Neural progenitor cell (in vitro differentiated cells): ENCODE data around the gene CEP350. TPM values are rescaled to one million over a fixed set of nuclear protein-coding genes. Genes with fewer than 3 reads are reported as not detected.

ENCODE experiments used
- DNase-seq: peaks from one replicate; pipeline ENCODE4 v3.0.0-alpha.2; 2016; ENCODE audit warnings: low spot score
- H2AFZ ChIP-seq: fragments of 200-600 bp; sonication (generic); replicated peaks from 2 replicates; pipeline ENCODE4 v1.6.1; 2016; ENCODE audit warnings: antibody characterized with exemption
- H3F3A ChIP-seq: fragments of 200-600 bp; sonication (generic); 2 replicates; pipeline ENCODE4 v1.6.1; 2016; ENCODE audit warnings: antibody characterized with exemption, low read depth
- H3K27ac ChIP-seq: fragments of 200-600 bp; sonication (generic); 2 replicates; pipeline ENCODE4 v1.5.1; 2016; ENCODE audit warnings: mild to moderate bottlenecking
- H3K27me3 ChIP-seq: fragments of 200-600 bp; sonication (generic); 2 replicates; pipeline ENCODE4 v1.6.1; 2016; ENCODE audit warnings: mild to moderate bottlenecking, moderate library complexity
- H3K36me3 ChIP-seq: fragments of 200-600 bp; sonication (generic); 2 replicates; pipeline ENCODE4 v1.5.1; 2016
- H3K4me1 ChIP-seq: fragments of 200-600 bp; sonication (generic); 2 replicates; pipeline ENCODE4 v1.6.1; 2016; ENCODE audit warnings: mixed run types
- H3K4me2 ChIP-seq: fragments of 200-600 bp; sonication (generic); 2 replicates; pipeline ENCODE4 v1.6.1; 2016
- H3K4me3 ChIP-seq: fragments of 200-600 bp; sonication (generic); 2 replicates; pipeline ENCODE4 v1.5.1; 2016
- H3K79me2 ChIP-seq: fragments of 200-600 bp; sonication (generic); 2 replicates; pipeline ENCODE4 v1.6.1; 2016; ENCODE audit warnings: low read depth
- H3K9ac ChIP-seq: fragments of 200-600 bp; sonication (generic); 2 replicates; pipeline ENCODE4 v1.6.1; 2016
- H3K9me3 ChIP-seq: fragments of 200-600 bp; sonication (generic); 2 replicates; pipeline ENCODE4 v1.5.1; 2016; ENCODE audit warnings: low read depth
- H4K20me1 ChIP-seq: fragments of 200-600 bp; sonication (generic); 2 replicates; pipeline ENCODE4 v1.6.1; 2016; ENCODE audit warnings: low read depth
- H3K27ac Mint-ChIP-seq: 3 replicates; pipeline ENCODE4 v1.8.0; 2021; ENCODE audit warnings: mixed read lengths
- H3K27me3 Mint-ChIP-seq: 2 replicates; pipeline ENCODE4 v1.8.0; 2022; ENCODE audit warnings: low read depth, mild to moderate bottlenecking, inconsistent platforms, moderate library complexity, mixed read lengths; ENCODE audit not compliant: insufficient read depth
- H3K36me3 Mint-ChIP-seq: 3 replicates; pipeline ENCODE4 v1.8.0; 2021; ENCODE audit warnings: mixed read lengths
- H3K4me1 Mint-ChIP-seq: 3 replicates; pipeline ENCODE4 v1.8.0; 2021; ENCODE audit warnings: mixed read lengths
- H3K4me3 Mint-ChIP-seq: 3 replicates; pipeline ENCODE4 v1.8.0; 2021; ENCODE audit warnings: mild to moderate bottlenecking, moderate library complexity, mixed read lengths
- H3K9me3 Mint-ChIP-seq: 3 replicates; pipeline ENCODE4 v1.8.0; 2020; ENCODE audit warnings: mixed read lengths
- EZH2 ChIP-seq: fragments of 200-600 bp; sonication (generic); IDR thresholded peaks from 2 replicates; pipeline ENCODE4 v1.6.1; 2017; ENCODE audit warnings: antibody characterized with exemption, mild to moderate bottlenecking, moderate library complexity
- EZH2phosphoT487 ChIP-seq: fragments of 200-600 bp; sonication (generic); IDR thresholded peaks from 2 replicates; pipeline ENCODE4 v1.6.1; 2017; ENCODE audit warnings: antibody characterized with exemption
- total RNA-seq: library from RNA; depleted of rRNA; stranded (reverse); fragments of >200 nt; gene quantifications from 2 replicates; pipeline ENCODE4 v1.2.3, GENCODE V29; 2015; ENCODE audit warnings: low replicate concordance
- TF ChIP-seq, protein P1 (sequence below): fragments of 200-600 bp; sonication (generic); IDR thresholded peaks from 2 replicates; pipeline ENCODE4 v1.5.1; 2017; ENCODE audit warnings: antibody characterized with exemption, mild to moderate bottlenecking

CEP350 gene
- total RNA-seq, 1 donor from 2014 or later = 61.2 TPM

GRCh38 chr1:179925922-179926849 is 28.4 kb upstream of the CEP350 start:
- no peaks in the 10 kb centered on the region for H3K79me2 ChIP-seq
- peak overlapping the region; percentile 77 for H2AFZ ChIP-seq
- H4K20me1 ChIP-seq = no peaks in the 10 kb centered on the region
- no peak for DNase-seq
- H3K4me3 ChIP-seq = no peak overlapping the region
- H3K4me1 Mint-ChIP-seq = peaks cover 21% of the 10 kb centered on the region
- no peak overlapping the region for H3K4me3 Mint-ChIP-seq
- no peaks in the 10 kb centered on the region for H3K36me3 ChIP-seq
- no peak overlapping the region for H3K27ac ChIP-seq
- no peaks in the 10 kb centered on the region for H3K9me3 ChIP-seq
- H3K9me3 Mint-ChIP-seq = no peaks in the 10 kb centered on the region
- H3K27me3 ChIP-seq = no peaks in the 10 kb centered on the region
- no peak overlapping the region for H3K4me2 ChIP-seq
- no peak overlapping the region for H3K9ac ChIP-seq
- H3F3A ChIP-seq = peaks cover 8% of the 10 kb centered on the region
- peaks cover 12% of the 10 kb centered on the region for H3K4me1 ChIP-seq
- H3K36me3 Mint-ChIP-seq = no peaks in the 10 kb centered on the region
- H3K27me3 Mint-ChIP-seq = no peaks in the 10 kb centered on the region
- TF ChIP-seq EZH2phosphoT487 = no peak
- TF ChIP-seq, protein P1, sequence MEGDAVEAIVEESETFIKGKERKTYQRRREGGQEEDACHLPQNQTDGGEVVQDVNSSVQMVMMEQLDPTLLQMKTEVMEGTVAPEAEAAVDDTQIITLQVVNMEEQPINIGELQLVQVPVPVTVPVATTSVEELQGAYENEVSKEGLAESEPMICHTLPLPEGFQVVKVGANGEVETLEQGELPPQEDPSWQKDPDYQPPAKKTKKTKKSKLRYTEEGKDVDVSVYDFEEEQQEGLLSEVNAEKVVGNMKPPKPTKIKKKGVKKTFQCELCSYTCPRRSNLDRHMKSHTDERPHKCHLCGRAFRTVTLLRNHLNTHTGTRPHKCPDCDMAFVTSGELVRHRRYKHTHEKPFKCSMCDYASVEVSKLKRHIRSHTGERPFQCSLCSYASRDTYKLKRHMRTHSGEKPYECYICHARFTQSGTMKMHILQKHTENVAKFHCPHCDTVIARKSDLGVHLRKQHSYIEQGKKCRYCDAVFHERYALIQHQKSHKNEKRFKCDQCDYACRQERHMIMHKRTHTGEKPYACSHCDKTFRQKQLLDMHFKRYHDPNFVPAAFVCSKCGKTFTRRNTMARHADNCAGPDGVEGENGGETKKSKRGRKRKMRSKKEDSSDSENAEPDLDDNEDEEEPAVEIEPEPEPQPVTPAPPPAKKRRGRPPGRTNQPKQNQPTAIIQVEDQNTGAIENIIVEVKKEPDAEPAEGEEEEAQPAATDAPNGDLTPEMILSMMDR = no peak
- no peak for TF ChIP-seq EZH2
- H3K27ac Mint-ChIP-seq = no peak overlapping the region

DNA sequence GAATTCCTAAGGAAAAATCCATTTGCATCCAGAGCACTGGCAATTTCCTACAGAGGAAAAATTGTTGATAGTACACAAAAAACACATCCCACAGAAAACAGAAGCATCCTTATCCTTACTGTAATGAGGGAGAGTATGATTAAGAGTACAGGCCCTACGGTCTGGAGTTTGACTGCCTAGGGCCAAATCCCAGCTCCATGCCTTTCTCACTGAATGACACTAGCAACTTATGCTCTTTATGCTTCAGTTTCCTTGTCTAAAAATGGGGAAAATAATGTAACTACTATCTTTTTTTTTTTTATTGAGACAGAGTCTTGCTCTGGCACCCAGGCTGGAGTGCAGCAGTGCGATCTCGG is 27.8 kb upstream of the CEP350 start:
- H3K36me3 ChIP-seq = no peaks in the 10 kb centered on the region
- TF ChIP-seq EZH2 (no peak), EZH2phosphoT487 (no peak)
- TF ChIP-seq, protein P1 = no peak
- H3K4me2 ChIP-seq = no peak overlapping the region
- no peaks in the 10 kb centered on the region for H3K27me3 Mint-ChIP-seq
- H3K79me2 ChIP-seq = no peaks in the 10 kb centered on the region
- no peaks in the 10 kb centered on the region for H3K36me3 Mint-ChIP-seq
- no peaks in the 10 kb centered on the region for H3K27me3 ChIP-seq
- no peak overlapping the region for H3K27ac Mint-ChIP-seq
- H3K9me3 Mint-ChIP-seq = no peaks in the 10 kb centered on the region
- H2AFZ ChIP-seq = peak overlapping the region; percentile 77
- H4K20me1 ChIP-seq = no peaks in the 10 kb centered on the region
- H3K4me3 ChIP-seq = no peak overlapping the region
- H3K9ac ChIP-seq = no peak overlapping the region
- no peak overlapping the region for H3K27ac ChIP-seq
- H3K9me3 ChIP-seq = no peaks in the 10 kb centered on the region
- peaks cover 5% of the 10 kb centered on the region for H3F3A ChIP-seq
- H3K4me1 ChIP-seq = peaks cover 6% of the 10 kb centered on the region
- no peak for DNase-seq
- H3K4me3 Mint-ChIP-seq = no peak overlapping the region
- peaks cover 15% of the 10 kb centered on the region for H3K4me1 Mint-ChIP-seq

- Mint-ChIP-seq H3K36me3 (no peaks in the 10 kb centered on the region), H3K4me3 (no peak overlapping the region), H3K27ac (no peak overlapping the region), H3K27me3 (peaks cover 2% of the 10 kb centered on the region), H3K4me1 (peaks cover 6% of the 10 kb centered on the region), H3K9me3 (no peaks in the 10 kb centered on the region)
- H4K20me1 ChIP-seq = no peaks in the 10 kb centered on the region
- no peaks in the 10 kb centered on the region for H3K27me3 ChIP-seq
- no peaks in the 10 kb centered on the region for H3K4me1 ChIP-seq
- H3K36me3 ChIP-seq = no peaks in the 10 kb centered on the region
- H2AFZ ChIP-seq = no peak overlapping the region
- H3K27ac ChIP-seq = no peak overlapping the region
- H3K79me2 ChIP-seq = no peaks in the 10 kb centered on the region
- TF ChIP-seq, protein P1 = no peak
- no peak for TF ChIP-seq EZH2
- no peak for TF ChIP-seq EZH2phosphoT487
- DNase-seq = no peak
- H3K9me3 ChIP-seq = no peaks in the 10 kb centered on the region
- no peak overlapping the region for H3K4me2 ChIP-seq
- H3K4me3 ChIP-seq = no peak overlapping the region
- no peak overlapping the region for H3K9ac ChIP-seq
- no peaks in the 10 kb centered on the region for H3F3A ChIP-seq
Measured at GRCh38 chr1:179929955-179930798, 24.4 kb upstream of the CEP350 start.
